ENCODE data around the gene TMEM95. TPM values are rescaled to one million over a fixed set of nuclear protein-coding genes. Genes with fewer than 3 reads are reported as not detected.

TMEM95 gene
- total RNA-seq, 2 experiments from 2014 or later: not detected

- Mint-ChIP-seq H3K4me1 (peaks cover 7% of the 10 kb centered on the region), H3K27ac (no peak overlapping the region), H3K4me3 (no peak overlapping the region), H3K36me3 (peaks cover 2% of the 10 kb centered on the region), H3K9me3 (ENCODE audit: low read depth) (peaks cover 3% of the 10 kb centered on the region), H3K27me3 (peaks cover 41% of the 10 kb centered on the region)
- DNase-seq: no peak
- ATAC-seq: no peak
- CTCF ChIA-PET: no interaction called here
Observed at GRCh38 chr17:7380321-7380720, 25.4 kb downstream of the TMEM95 start.

DNA sequence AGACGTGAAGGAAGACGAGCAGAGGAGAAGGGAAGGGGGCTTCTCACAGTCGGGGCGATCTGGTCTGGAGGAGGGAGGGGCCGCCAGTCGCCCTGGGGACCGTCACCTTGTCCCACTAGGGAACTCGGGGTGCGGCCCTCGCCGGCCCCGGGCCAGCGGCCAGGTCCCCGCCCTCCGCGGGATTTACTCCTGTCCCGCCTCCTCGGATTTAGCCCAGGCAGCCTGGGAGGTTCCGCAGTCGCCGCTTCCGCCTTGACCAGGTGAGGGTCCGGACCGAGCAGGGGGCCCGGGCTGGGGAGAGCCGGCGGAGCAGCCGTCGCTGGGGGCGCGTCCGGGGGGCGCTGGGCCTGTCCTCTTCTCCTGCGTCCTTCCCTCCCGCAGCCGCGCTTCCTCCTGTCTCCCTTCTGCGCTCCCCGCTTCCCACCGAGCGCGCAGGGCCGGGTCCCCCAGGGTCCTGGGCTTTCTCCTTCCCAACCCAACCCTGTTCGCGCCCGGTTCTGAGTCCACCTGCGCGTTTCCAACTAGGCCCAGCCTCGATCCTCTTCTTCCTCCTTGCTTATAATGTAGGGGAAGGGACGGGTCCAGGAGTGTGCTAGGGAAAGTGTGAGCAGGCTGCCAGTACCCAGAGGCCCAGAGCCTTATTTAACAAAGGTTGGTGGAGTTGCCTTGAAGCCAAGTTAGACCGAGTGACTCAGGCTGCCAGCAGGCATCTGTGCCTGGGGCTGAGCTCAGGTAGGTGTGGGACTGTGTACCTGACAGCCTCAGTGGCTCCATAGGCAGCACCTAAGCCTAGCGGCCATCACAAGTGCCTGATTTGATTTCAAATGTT lies 26.1 kb downstream of the TMEM95 start, which contains the start of gene TNK1:
TNK1 (plus strand) TSS at position 235 of the 829 bp plus-strand sequence. CDS start 1,838 bp downstream, outside the sequence.
- CTCF ChIA-PET: interaction anchor here (2.8 kb wide), 1 partner anchor 26 kb away, joined by 10 read pairs; the partner anchor contains the start of gene TMEM95
- peaks cover 2% of the 10 kb centered on the region for H3K36me3 Mint-ChIP-seq
- peaks cover 41% of the 10 kb centered on the region for H3K27me3 Mint-ChIP-seq
- no peak within 1 kb of the TSS for H3K27ac Mint-ChIP-seq
- H3K4me1 Mint-ChIP-seq: peaks cover 7% of the 10 kb centered on the region
- ATAC-seq: no peak
- H3K4me3 Mint-ChIP-seq: no peak within 1 kb of the TSS
- H3K9me3 Mint-ChIP-seq (ENCODE audit: low read depth): peaks cover 3% of the 10 kb centered on the region
- no peak for DNase-seq

DNA sequence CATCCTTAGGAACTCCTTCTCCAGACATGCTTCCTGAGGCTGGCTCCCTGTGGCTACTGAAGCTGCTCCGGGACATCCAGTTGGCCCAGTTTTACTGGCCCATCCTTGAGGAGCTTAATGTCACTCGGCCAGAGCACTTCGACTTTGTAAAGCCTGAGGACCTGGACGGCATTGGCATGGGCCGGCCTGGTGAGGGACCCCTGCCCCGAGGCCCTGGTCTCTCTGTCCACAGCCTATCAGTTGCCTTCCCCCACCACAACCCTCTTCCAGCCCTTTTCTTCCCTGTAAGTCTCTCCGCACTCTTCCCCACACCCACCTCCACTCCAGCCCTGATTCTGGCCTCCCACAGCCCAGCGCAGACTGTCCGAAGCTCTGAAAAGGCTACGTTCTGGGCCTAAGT lies 27.9 kb downstream of the TMEM95 start:
- ATAC-seq (no peak), DNase-seq (no peak)
- peaks cover 7% of the 10 kb centered on the region for H3K4me1 Mint-ChIP-seq
- CTCF ChIA-PET: interaction anchor here (1.0 to 2.8 kb wide), 3 partner anchors 28 to 90 kb away, joined by 3 to 10 read pairs (median 6); partner anchors contain the start of gene TMEM95
- H3K9me3 Mint-ChIP-seq (ENCODE audit: low read depth): peaks cover 3% of the 10 kb centered on the region
- H3K27ac Mint-ChIP-seq: no peak overlapping the region
- peaks cover 33% of the 10 kb centered on the region for H3K27me3 Mint-ChIP-seq
- peaks cover 2% of the 10 kb centered on the region for H3K36me3 Mint-ChIP-seq
- no peak overlapping the region for H3K4me3 Mint-ChIP-seq

DNA sequence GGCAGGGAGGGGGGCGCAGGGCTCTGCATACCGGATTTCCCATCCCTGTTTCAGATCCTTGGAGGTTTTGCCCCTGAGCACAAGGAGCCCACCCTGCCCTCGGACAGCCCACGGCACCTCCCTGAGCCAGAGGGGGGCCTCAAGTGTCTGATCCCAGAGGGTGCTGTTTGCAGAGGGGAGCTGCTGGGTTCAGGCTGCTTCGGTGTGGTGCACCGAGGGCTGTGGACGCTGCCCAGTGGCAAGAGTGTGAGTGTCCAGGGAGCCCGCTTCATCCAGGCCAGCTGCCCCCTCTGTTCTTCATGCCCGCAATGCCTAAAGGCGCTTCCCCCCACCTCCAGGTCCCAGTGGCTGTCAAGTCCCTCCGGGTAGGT lies 28.4 kb downstream of the TMEM95 start:
- peaks cover 33% of the 10 kb centered on the region for H3K27me3 Mint-ChIP-seq
- no peak overlapping the region for H3K27ac Mint-ChIP-seq
- no peak overlapping the region for H3K4me3 Mint-ChIP-seq
- no peak for ATAC-seq
- peaks cover 2% of the 10 kb centered on the region for H3K36me3 Mint-ChIP-seq
- H3K4me1 Mint-ChIP-seq: peaks cover 7% of the 10 kb centered on the region
- CTCF ChIA-PET: interaction anchor here (0.7 to 2.8 kb wide), 6 partner anchors 10 to 178 kb away, joined by 3 to 10 read pairs (median 5); partner anchors contain the start of genes PLSCR3, SENP3, TMEM256 and TMEM95
- no peak for DNase-seq
- peaks cover 3% of the 10 kb centered on the region for H3K9me3 Mint-ChIP-seq (ENCODE audit: low read depth)

DNA sequence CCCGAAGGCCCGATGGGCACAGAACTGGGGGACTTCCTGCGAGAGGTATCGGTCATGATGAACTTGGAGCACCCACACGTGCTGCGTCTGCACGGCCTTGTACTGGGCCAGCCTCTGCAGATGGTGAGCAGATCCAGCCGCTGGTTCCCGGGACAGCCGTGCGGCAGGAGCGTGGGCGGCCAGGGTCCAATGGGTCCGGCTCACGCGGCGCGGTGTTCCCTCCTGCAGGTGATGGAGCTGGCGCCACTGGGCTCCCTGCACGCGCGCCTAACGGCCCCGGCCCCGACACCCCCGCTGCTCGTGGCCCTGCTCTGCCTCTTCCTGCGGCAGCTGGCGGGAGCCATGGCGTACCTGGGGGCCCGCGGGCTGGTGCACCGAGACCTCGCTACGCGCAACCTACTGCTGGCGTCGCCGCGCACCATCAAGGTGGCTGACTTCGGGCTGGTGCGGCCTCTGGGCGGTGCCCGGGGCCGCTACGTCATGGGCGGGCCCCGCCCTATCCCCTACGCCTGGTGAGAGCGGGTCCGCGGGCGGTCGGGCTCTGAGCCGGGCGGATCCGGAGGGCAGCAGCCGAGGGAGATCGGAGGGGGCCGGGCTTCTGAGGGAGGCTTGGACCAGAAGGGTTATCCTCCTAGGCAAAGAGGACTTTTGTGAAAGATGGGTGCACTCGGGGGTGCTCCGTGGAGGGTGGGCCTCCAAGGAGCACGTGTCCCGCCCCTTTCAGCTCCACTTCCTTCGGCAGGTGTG lies 29.0 kb downstream of the TMEM95 start:
- H3K4me3 Mint-ChIP-seq: peak overlapping the region; percentile 72
- H3K36me3 Mint-ChIP-seq: peaks cover 2% of the 10 kb centered on the region
- DNase-seq (peak; percentile 81), ATAC-seq (peak; percentile 99)
- CTCF ChIA-PET: interaction anchor here (0.7 to 2.8 kb wide), 9 partner anchors 10 to 178 kb away, joined by 3 to 10 read pairs (median 4); partner anchors contain the start of genes PLSCR3, SENP3, TMEM256 and TMEM95
- H3K27me3 Mint-ChIP-seq: peaks cover 33% of the 10 kb centered on the region
- H3K27ac Mint-ChIP-seq: peak overlapping the region; percentile 68
- peaks cover 3% of the 10 kb centered on the region for H3K9me3 Mint-ChIP-seq (ENCODE audit: low read depth)
- peaks cover 7% of the 10 kb centered on the region for H3K4me1 Mint-ChIP-seq

- ATAC-seq: no peak
- H3K27me3 Mint-ChIP-seq: peaks cover 27% of the 10 kb centered on the region
- DNase-seq: no peak
- H3K36me3 Mint-ChIP-seq: peaks cover under 1% of the 10 kb centered on the region
- peak overlapping the region; percentile 72 for H3K4me3 Mint-ChIP-seq
- H3K4me1 Mint-ChIP-seq: peaks cover 7% of the 10 kb centered on the region
- peak overlapping the region; percentile 68 for H3K27ac Mint-ChIP-seq
- CTCF ChIA-PET: interaction anchor here (0.9 to 2.6 kb wide), 6 partner anchors 9 to 88 kb away, joined by 3 to 10 read pairs (median 4); partner anchors contain the start of genes PLSCR3 and TMEM256
- H3K9me3 Mint-ChIP-seq (ENCODE audit: low read depth): no peaks in the 10 kb centered on the region
Observed at GRCh38 chr17:7384489-7385081, 29.6 kb downstream of the TMEM95 start.

- no peak for ATAC-seq
- peaks cover 17% of the 10 kb centered on the region for H3K4me1 Mint-ChIP-seq
- no peak overlapping the region for H3K4me3 Mint-ChIP-seq
- H3K27ac Mint-ChIP-seq: no peak overlapping the region
- CTCF ChIA-PET: interaction anchor here (0.7 to 2.3 kb wide), 3 partner anchors 14 to 172 kb away, joined by 3 to 6 read pairs (median 3); no protein-coding TSS in a partner anchor
- no peak for DNase-seq
- H3K9me3 Mint-ChIP-seq (ENCODE audit: low read depth): no peaks in the 10 kb centered on the region
- H3K27me3 Mint-ChIP-seq: no peaks in the 10 kb centered on the region
- H3K36me3 Mint-ChIP-seq: peaks cover 4% of the 10 kb centered on the region
Observed at GRCh38 chr17:7388856-7389255, 33.9 kb downstream of the TMEM95 start.

GRCh38 chr17:7389924-7390910 lies 35.3 kb downstream of the TMEM95 start:
- Mint-ChIP-seq H3K4me1 (peaks cover 18% of the 10 kb centered on the region), H3K27me3 (no peaks in the 10 kb centered on the region), H3K4me3 (no peak overlapping the region), H3K36me3 (peaks cover 4% of the 10 kb centered on the region), H3K27ac (no peak overlapping the region), H3K9me3 (ENCODE audit: low read depth) (no peaks in the 10 kb centered on the region)
- ATAC-seq (no peak), DNase-seq (no peak)
- CTCF ChIA-PET: interaction anchor here (0.6 to 2.3 kb wide), 2 partner anchors 83 to 170 kb away, joined by 3 to 6 read pairs; no protein-coding TSS in a partner anchor

DNA sequence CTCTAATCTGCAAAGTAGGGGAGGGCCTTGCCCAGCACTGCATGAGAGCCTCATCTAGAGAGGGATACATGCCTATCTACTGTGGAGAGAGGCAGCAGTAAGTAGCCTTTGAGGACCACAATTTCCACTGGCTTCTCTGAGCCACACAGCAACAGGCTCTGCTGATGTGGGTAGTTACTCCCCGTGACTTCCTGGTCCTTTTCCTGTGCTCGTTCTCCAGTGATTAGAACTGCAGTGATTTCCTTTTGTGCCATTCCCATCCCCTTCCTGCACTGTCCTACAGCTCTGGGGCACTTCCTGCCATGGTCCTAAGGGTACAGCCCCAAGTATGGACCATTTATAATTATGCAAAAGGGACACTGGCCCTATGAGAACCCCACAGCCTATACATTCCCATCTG lies 36.4 kb downstream of the TMEM95 start:
- Mint-ChIP-seq H3K36me3 (peaks cover 4% of the 10 kb centered on the region), H3K27ac (no peak overlapping the region), H3K9me3 (ENCODE audit: low read depth) (no peaks in the 10 kb centered on the region), H3K4me1 (peaks cover 18% of the 10 kb centered on the region), H3K4me3 (no peak overlapping the region), H3K27me3 (no peaks in the 10 kb centered on the region)
- DNase-seq (no peak), ATAC-seq (no peak)
- CTCF ChIA-PET: interaction anchor here (0.6 kb wide), 1 partner anchor 82 kb away, joined by 3 read pairs; no protein-coding TSS in a partner anchor

- no peak overlapping the region for H3K27ac Mint-ChIP-seq
- peaks cover 4% of the 10 kb centered on the region for H3K36me3 Mint-ChIP-seq
- ATAC-seq: no peak
- H3K27me3 Mint-ChIP-seq: no peaks in the 10 kb centered on the region
- peak overlapping the region; percentile 94 for H3K4me3 Mint-ChIP-seq
- peaks cover 18% of the 10 kb centered on the region for H3K4me1 Mint-ChIP-seq
- no peaks in the 10 kb centered on the region for H3K9me3 Mint-ChIP-seq (ENCODE audit: low read depth)
- no peak for DNase-seq
- CTCF ChIA-PET: interaction anchor here (0.7 to 2.6 kb wide), 7 partner anchors 8 to 295 kb away, joined by 3 to 11 read pairs (median 5); partner anchors contain the start of genes SENP3, TMEM256 and WRAP53
Observed at GRCh38 chr17:7392696-7393612, 38.0 kb downstream of the TMEM95 start.
